Mesenchymal stem cell (in vitro differentiated cells and primary cell): ENCODE results near the gene SLC1A2.

Experiments
- DNase-seq: peaks from one replicate; pipeline ENCODE4 v3.0.0-alpha.2; 2013
- H2AFZ ChIP-seq: one replicate; pipeline ENCODE4 v1.6.1; 2013; ENCODE audit warnings: low read depth, mild to moderate bottlenecking, control low read depth, inconsistent platforms, low read length, moderate library complexity
- H2AK5ac ChIP-seq: 2 replicates; pipeline ENCODE4 v1.6.1; 2013; ENCODE audit warnings: low read length, moderate library complexity, mild to moderate bottlenecking, inconsistent platforms; ENCODE audit not compliant: severe bottlenecking
- H2BK120ac ChIP-seq: one replicate; pipeline ENCODE4 v1.6.1; 2013; ENCODE audit warnings: low read depth, mild to moderate bottlenecking, inconsistent platforms, low read length, moderate library complexity
- H2BK12ac ChIP-seq, 2 experiments: one replicate each; pipeline ENCODE4 v1.6.1; 2013; ENCODE audit warnings: inconsistent platforms in 2 of 2, low read length in 2 of 2, mild to moderate bottlenecking in 2 of 2, moderate library complexity in 2 of 2, control low read depth in 1 of 2
- H2BK15ac ChIP-seq: one replicate; pipeline ENCODE4 v1.6.1; 2013; ENCODE audit warnings: mild to moderate bottlenecking, low read depth, inconsistent platforms; ENCODE audit not compliant: poor library complexity, severe bottlenecking
- H2BK5ac ChIP-seq: 2 replicates; pipeline ENCODE4 v1.6.1; 2013; ENCODE audit warnings: low read depth, mild to moderate bottlenecking, low read length, control low read depth, inconsistent platforms; ENCODE audit not compliant: poor library complexity, severe bottlenecking
- H3K14ac ChIP-seq, 2 experiments: one replicate each; pipeline ENCODE4 v1.6.1; 2013; ENCODE audit warnings: inconsistent platforms in 2 of 2, low read length in 2 of 2, control low read depth in 1 of 2, mild to moderate bottlenecking in 1 of 2, moderate library complexity in 1 of 2
- H3K18ac ChIP-seq, 2 experiments: one replicate each; pipeline ENCODE4 v1.6.1; 2013; ENCODE audit warnings: inconsistent platforms in 2 of 2, low read length in 2 of 2, control low read depth in 1 of 2, low read depth in 1 of 2, mild to moderate bottlenecking in 1 of 2
- H3K23ac ChIP-seq, 2 experiments: one replicate each; pipeline ENCODE4 v1.6.1; 2013; ENCODE audit warnings: inconsistent platforms in 2 of 2, low read length in 2 of 2, mild to moderate bottlenecking in 2 of 2, moderate library complexity in 2 of 2, control low read depth in 1 of 2
- H3K27ac ChIP-seq: 2 replicates; pipeline ENCODE4 v1.5.1; 2013; ENCODE audit warnings: mild to moderate bottlenecking, moderate library complexity, low read length, control low read depth, inconsistent platforms; ENCODE audit not compliant: poor library complexity, severe bottlenecking
- H3K27me3 ChIP-seq, 2 experiments: 2 replicates each; pipeline versions ENCODE4 v1.6.1 to v1.7.0; 2013; ENCODE audit warnings: low read length in 2 of 2, mild to moderate bottlenecking in 2 of 2, moderate library complexity in 2 of 2, control low read depth in 1 of 2, inconsistent platforms in 1 of 2; ENCODE audit not compliant: control insufficient read depth in 1 of 2, insufficient read depth in 1 of 2
- H3K36me3 ChIP-seq, 2 experiments: 2 replicates each; pipeline versions ENCODE4 v1.6.1 to v1.7.0; 2013; ENCODE audit warnings: low read length in 2 of 2, control low read depth in 1 of 2, inconsistent platforms in 1 of 2, low read depth in 1 of 2, mild to moderate bottlenecking in 1 of 2; ENCODE audit not compliant: insufficient read depth in 2 of 2, control insufficient read depth in 1 of 2
- H3K4ac ChIP-seq, 2 experiments: one replicate each; pipeline ENCODE4 v1.6.1; 2013; ENCODE audit warnings: inconsistent platforms in 2 of 2, low read length in 2 of 2, mild to moderate bottlenecking in 2 of 2, moderate library complexity in 2 of 2, control low read depth in 1 of 2, low read depth in 1 of 2
- H3K4me1 ChIP-seq: 2 replicates; pipeline ENCODE4 v1.6.1; 2013; ENCODE audit warnings: low read depth, low read length, control low read depth; ENCODE audit not compliant: control insufficient read depth, insufficient read depth
- H3K4me2 ChIP-seq: 2 replicates; pipeline ENCODE4 v1.6.1; 2013; ENCODE audit warnings: low read length, mild to moderate bottlenecking, inconsistent platforms; ENCODE audit not compliant: poor library complexity, severe bottlenecking
- H3K4me3 ChIP-seq, 2 experiments: 2 replicates each; pipeline versions ENCODE4 v1.5.1 to v1.7.0; 2013; ENCODE audit warnings: low read length in 2 of 2, mild to moderate bottlenecking in 2 of 2, control low read depth in 1 of 2, low read depth in 1 of 2; ENCODE audit not compliant: insufficient read depth in 1 of 2
- H3K79me1 ChIP-seq: replicated peaks from 2 replicates; pipeline ENCODE4 v1.6.1; 2013; ENCODE audit warnings: mild to moderate bottlenecking, control low read depth, low read length, inconsistent platforms; ENCODE audit not compliant: poor library complexity, severe bottlenecking
- H3K9ac ChIP-seq: 2 replicates; pipeline ENCODE4 v1.7.0; 2013; ENCODE audit warnings: mild to moderate bottlenecking, low read length, moderate library complexity
- H3K9me3 ChIP-seq: 2 replicates; pipeline ENCODE4 v1.7.0; 2013; ENCODE audit warnings: mild to moderate bottlenecking, low read length; ENCODE audit not compliant: control insufficient read depth
- H4K8ac ChIP-seq: one replicate; pipeline ENCODE4 v1.6.1; 2013; ENCODE audit warnings: inconsistent platforms, mild to moderate bottlenecking, low read length, moderate library complexity
- H4K91ac ChIP-seq: one replicate; pipeline ENCODE4 v1.6.1; 2013; ENCODE audit warnings: mild to moderate bottlenecking, low read length, inconsistent platforms
- WGBS: methylation state at CpG from one replicate; pipeline ENCODE4 v1.1.7; 2013; ENCODE audit warnings: mixed read lengths; 5-methylcytosine and 5-hydroxymethylcytosine counted together

Gene SLC1A2

GRCh38 chr11:35365395-35365794, 54.0 kb downstream of the SLC1A2 start:
- no peak overlapping the region for H2BK12ac ChIP-seq
- H2AK5ac ChIP-seq = no peak overlapping the region
- no peak overlapping the region for H3K23ac ChIP-seq
- H3K27me3 ChIP-seq = no peaks in the 10 kb centered on the region
- no peak overlapping the region for H2AFZ ChIP-seq
- H3K79me1 ChIP-seq = no peaks in the 10 kb centered on the region
- H2BK15ac ChIP-seq = no peak overlapping the region
- no peak overlapping the region for H3K4ac ChIP-seq
- H3K14ac ChIP-seq = no peak overlapping the region
- peaks cover 0 to 38% of the 10 kb centered on the region in 2 experiments for H3K36me3 ChIP-seq
- H4K8ac ChIP-seq = no peak overlapping the region
- peaks cover 10% of the 10 kb centered on the region for H3K9me3 ChIP-seq
- 87% methylated on average over 5 of the region's 5 CpGs for WGBS
- no peak overlapping the region for H2BK5ac ChIP-seq
- no peak overlapping the region for H3K4me2 ChIP-seq
- no peak overlapping the region for H3K18ac ChIP-seq
- no peak overlapping the region for H3K27ac ChIP-seq
- H3K9ac ChIP-seq = no peak overlapping the region
- DNase-seq = no peak
- H2BK120ac ChIP-seq = no peak overlapping the region
- no peak overlapping the region for H3K4me3 ChIP-seq
- H4K91ac ChIP-seq = no peak overlapping the region
- peaks cover 11% of the 10 kb centered on the region for H3K4me1 ChIP-seq

GRCh38 chr11:35363854-35364780, 55.2 kb downstream of the SLC1A2 start:
- Histone ChIP-seq H2BK15ac (no peak overlapping the region), H3K4me1 (peaks cover 11% of the 10 kb centered on the region), H4K91ac (no peak overlapping the region), H3K4ac (no peak overlapping the region), H2BK120ac (no peak overlapping the region), H3K18ac (peak overlapping the region in 1 of 2 experiments; percentile 0), H2BK5ac (no peak overlapping the region), H3K79me1 (no peaks in the 10 kb centered on the region), H3K9ac (peak overlapping the region; percentile 87), H4K8ac (no peak overlapping the region), H3K14ac (no peak overlapping the region), H3K27ac (peak overlapping the region; percentile 46), H3K4me2 (no peak overlapping the region), H2BK12ac (peak overlapping the region in 1 of 2 experiments; percentile 18), H2AFZ (no peak overlapping the region), H3K23ac (no peak overlapping the region), H3K27me3 (no peaks in the 10 kb centered on the region), H3K9me3 (peaks cover 10% of the 10 kb centered on the region), H3K36me3 (peaks cover 0 to 27% of the 10 kb centered on the region in 2 experiments), H3K4me3 (peak overlapping the region in 1 of 2 experiments; percentile 31), H2AK5ac (peak overlapping the region; percentile 4)
- DNase-seq = peak; percentile 77
- WGBS = 74% methylated on average over 2 of the region's 2 CpGs

GRCh38 chr11:35363246-35363801, 56.0 kb downstream of the SLC1A2 start:
- Histone ChIP-seq H3K27me3 (no peaks in the 10 kb centered on the region), H4K91ac (no peak overlapping the region), H3K4me3 (peak overlapping the region in 1 of 2 experiments; percentile 39), H3K9ac (peak overlapping the region; percentile 87), H3K36me3 (peaks cover 0 to 24% of the 10 kb centered on the region in 2 experiments), H3K4me2 (no peak overlapping the region), H2BK15ac (no peak overlapping the region), H3K23ac (no peak overlapping the region), H3K14ac (no peak overlapping the region), H3K18ac (peak overlapping the region in 1 of 2 experiments; percentile 38), H3K9me3 (peaks cover 10% of the 10 kb centered on the region), H3K4me1 (peaks cover 11% of the 10 kb centered on the region), H3K27ac (no peak overlapping the region), H2BK5ac (no peak overlapping the region), H2AK5ac (no peak overlapping the region), H2AFZ (no peak overlapping the region), H3K79me1 (no peaks in the 10 kb centered on the region), H2BK12ac (peak overlapping the region in 1 of 2 experiments; percentile 21), H2BK120ac (no peak overlapping the region), H3K4ac (no peak overlapping the region), H4K8ac (no peak overlapping the region)
- WGBS = 70% methylated on average over 5 of the region's 5 CpGs
- DNase-seq = no peak

- H3K27me3 ChIP-seq = no peaks in the 10 kb centered on the region
- H3K14ac ChIP-seq = no peak overlapping the region
- H2BK15ac ChIP-seq = no peak overlapping the region
- peak overlapping the region; percentile 87 for H3K9ac ChIP-seq
- H3K4ac ChIP-seq = no peak overlapping the region
- H2BK12ac ChIP-seq = no peak overlapping the region
- peaks cover 0 to 24% of the 10 kb centered on the region in 2 experiments for H3K36me3 ChIP-seq
- no peak overlapping the region for H2AK5ac ChIP-seq
- no peak overlapping the region for H3K18ac ChIP-seq
- peaks cover 14% of the 10 kb centered on the region for H3K4me1 ChIP-seq
- no peaks in the 10 kb centered on the region for H3K79me1 ChIP-seq
- 100% methylated on average over 1 of the region's 2 CpGs for WGBS
- H2BK120ac ChIP-seq = no peak overlapping the region
- H3K4me2 ChIP-seq = no peak overlapping the region
- H2BK5ac ChIP-seq = no peak overlapping the region
- H3K27ac ChIP-seq = no peak overlapping the region
- no peak overlapping the region for H4K8ac ChIP-seq
- no peak overlapping the region for H3K23ac ChIP-seq
- no peak for DNase-seq
- H4K91ac ChIP-seq = no peak overlapping the region
- peak overlapping the region in 1 of 2 experiments; percentile 39 for H3K4me3 ChIP-seq
- H3K9me3 ChIP-seq = peaks cover 10% of the 10 kb centered on the region
- H2AFZ ChIP-seq = no peak overlapping the region
Measured at GRCh38 chr11:35362521-35362980, 56.8 kb downstream of the SLC1A2 start.
